ENCODE measurements around the gene ABCC3.
A peak's percentile ranks its signal among the peaks of the same experiment; 100 is the strongest.

Gene ABCC3

DNA sequence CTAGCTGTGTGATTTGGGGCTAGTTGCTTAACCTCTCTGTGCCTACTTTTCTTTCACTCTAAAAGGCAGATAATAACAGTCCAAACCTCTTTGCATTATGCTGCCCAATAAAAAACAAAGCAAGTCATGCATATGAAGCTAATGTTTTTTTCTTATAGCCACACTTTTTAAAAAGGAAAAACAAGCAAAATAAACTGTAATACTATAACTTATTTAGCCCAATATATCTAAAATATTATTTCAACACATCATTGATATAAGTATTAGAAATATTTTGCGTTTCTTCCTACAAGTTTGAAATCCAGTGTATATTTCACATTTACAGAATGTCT, 50.6 kb downstream of the ABCC3 start:
- no peak overlapping the region for H3K4ac ChIP-seq (ENCODE audit: low read length)
- no peak overlapping the region for H3K9ac ChIP-seq (ENCODE audit: low read depth, low read length, poor library complexity)
- no peak overlapping the region for H3K27ac ChIP-seq (replicated peaks; ENCODE audit: low read length)

DNA sequence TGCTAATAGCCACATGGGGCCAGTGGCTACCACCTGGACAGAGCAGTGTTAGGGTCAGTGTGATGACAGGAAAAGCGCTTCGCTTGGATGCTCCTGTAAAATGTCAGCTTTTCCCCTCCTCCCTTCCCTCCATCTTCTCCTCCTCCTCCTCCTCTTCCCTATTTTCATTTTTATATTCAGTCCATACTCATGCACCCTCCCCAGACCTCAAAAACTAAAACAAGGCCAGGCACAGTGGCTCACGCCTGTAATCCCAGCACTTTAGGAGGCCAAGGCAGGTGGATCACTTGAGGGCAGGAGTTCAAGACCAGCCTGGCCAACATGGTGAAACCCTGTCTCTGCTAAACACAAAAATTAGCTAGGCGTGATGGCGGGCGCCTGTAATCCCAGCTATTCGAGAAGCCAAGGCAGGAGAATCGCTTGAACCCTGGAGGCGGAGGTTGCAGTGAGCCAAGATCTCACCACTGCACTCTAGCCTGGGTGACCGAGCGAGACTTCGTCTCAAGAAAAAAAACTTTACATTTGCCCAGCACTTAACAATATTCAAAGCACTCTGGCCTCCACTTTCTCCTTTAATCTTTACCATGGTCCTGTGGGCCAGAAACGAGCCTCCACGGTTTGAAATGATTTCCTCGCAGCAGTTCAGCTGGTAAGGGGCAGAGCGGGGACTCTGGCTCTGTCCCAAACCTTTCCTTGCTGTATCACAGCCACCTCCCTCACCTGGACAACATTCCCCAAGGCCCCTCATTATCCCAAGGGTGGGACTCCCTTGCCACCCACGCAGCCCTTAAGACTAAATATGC, 51.2 kb downstream of the ABCC3 start:
- H2AK5ac ChIP-seq (ENCODE audit: low read depth, low read length): no peak overlapping the region
- DNase-seq (ENCODE audit: low spot score): no peak
- H3K4me3 ChIP-seq (ENCODE audit: low read length in 2 of 2): no peak overlapping the region
- no CpG with 5 or more reads among the region's 17 CpGs for WGBS, 2 donors (ENCODE audit: extremely low coverage in 2 of 2, insufficient read length in 2 of 2, insufficient replicate concordance in 1 of 2)
- no peak overlapping the region for H3K4me2 ChIP-seq (ENCODE audit: insufficient read depth, low read length, poor library complexity, severe bottlenecking)
- peak overlapping the region; percentile 25 for H2BK120ac ChIP-seq (ENCODE audit: low read depth, low read length)
- no peak overlapping the region for H2BK12ac ChIP-seq (ENCODE audit: low read length)
- no peaks in the 10 kb centered on the region for H3K9me3 ChIP-seq (replicated peaks in 1 of 2; ENCODE audit: control insufficient read depth in 2 of 2, insufficient read depth in 1 of 2, low read depth in 1 of 2, low read length in 2 of 2)
- no peak overlapping the region for H4K91ac ChIP-seq (ENCODE audit: low read depth, low read length, poor library complexity)
- no peaks in the 10 kb centered on the region for H3K36me3 ChIP-seq (replicated peaks in 1 of 2; ENCODE audit: control insufficient read depth in 2 of 2, insufficient read depth in 2 of 2, low read length in 2 of 2)
- no peak overlapping the region for H3K14ac ChIP-seq (ENCODE audit: low read length)
- no peak overlapping the region for H3K27ac ChIP-seq (replicated peaks; ENCODE audit: low read length)
- peak overlapping the region; percentile 60 for H2AFZ ChIP-seq (ENCODE audit: low read length)
- H3K23ac ChIP-seq (ENCODE audit: low read depth, low read length, poor library complexity): no peak overlapping the region
- H3K4ac ChIP-seq (ENCODE audit: low read length): no peak overlapping the region
- no peaks in the 10 kb centered on the region for H3K79me1 ChIP-seq (ENCODE audit: low read depth, low read length)
- H4K8ac ChIP-seq (ENCODE audit: low read depth, low read length): no peak overlapping the region
- H3K4me1 ChIP-seq (ENCODE audit: control insufficient read depth in 2 of 2, insufficient read depth in 1 of 2, low read depth in 1 of 2, low read length in 2 of 2): peaks cover 38 to 44% of the 10 kb centered on the region in 2 donors
- H3K9ac ChIP-seq (ENCODE audit: low read depth, low read length, poor library complexity): no peak overlapping the region
- H3K18ac ChIP-seq (ENCODE audit: low read length): peak overlapping the region; percentile 24
- no peak overlapping the region for H2BK15ac ChIP-seq (ENCODE audit: low read length)
- H3K27me3 ChIP-seq (ENCODE audit: control insufficient read depth in 3 of 3, insufficient read depth in 3 of 3, low read depth in 1 of 3, low read length in 3 of 3): no peaks in the 10 kb centered on the region
- no peak overlapping the region for H2BK5ac ChIP-seq (ENCODE audit: low read length)

More for the DNA sequence above, 50.6 kb downstream of the ABCC3 start:
- Histone ChIP-seq H4K91ac (ENCODE audit: low read depth, low read length, poor library complexity) (no peak overlapping the region), H3K27me3 (ENCODE audit: control insufficient read depth in 3 of 3, insufficient read depth in 3 of 3, low read depth in 1 of 3, low read length in 3 of 3) (no peaks in the 10 kb centered on the region), H3K9me3 (replicated peaks in 1 of 2; ENCODE audit: control insufficient read depth in 2 of 2, insufficient read depth in 1 of 2, low read depth in 1 of 2, low read length in 2 of 2) (no peaks in the 10 kb centered on the region), H2BK15ac (ENCODE audit: low read length) (no peak overlapping the region), H3K79me1 (ENCODE audit: low read depth, low read length) (no peaks in the 10 kb centered on the region), H4K8ac (ENCODE audit: low read depth, low read length) (no peak overlapping the region), H3K18ac (ENCODE audit: low read length) (no peak overlapping the region), H3K4me2 (ENCODE audit: insufficient read depth, low read length, poor library complexity, severe bottlenecking) (no peak overlapping the region), H3K14ac (ENCODE audit: low read length) (no peak overlapping the region), H3K4me3 (ENCODE audit: low read length in 2 of 2) (no peak overlapping the region), H2BK12ac (ENCODE audit: low read length) (no peak overlapping the region), H3K4me1 (ENCODE audit: control insufficient read depth in 2 of 2, insufficient read depth in 1 of 2, low read depth in 1 of 2, low read length in 2 of 2) (peaks cover 35 to 40% of the 10 kb centered on the region in 2 donors), H2BK120ac (ENCODE audit: low read depth, low read length) (no peak overlapping the region), H2AK5ac (ENCODE audit: low read depth, low read length) (no peak overlapping the region), H2AFZ (ENCODE audit: low read length) (no peak overlapping the region), H3K23ac (ENCODE audit: low read depth, low read length, poor library complexity) (no peak overlapping the region), H2BK5ac (ENCODE audit: low read length) (no peak overlapping the region), H3K36me3 (replicated peaks in 1 of 2; ENCODE audit: control insufficient read depth in 2 of 2, insufficient read depth in 2 of 2, low read length in 2 of 2) (no peaks in the 10 kb centered on the region)
- no peak for DNase-seq (ENCODE audit: low spot score)
- WGBS, 2 donors (ENCODE audit: extremely low coverage in 2 of 2, insufficient read length in 2 of 2, insufficient replicate concordance in 1 of 2): no CpG with 5 or more reads among the region's 1 CpG

DNA sequence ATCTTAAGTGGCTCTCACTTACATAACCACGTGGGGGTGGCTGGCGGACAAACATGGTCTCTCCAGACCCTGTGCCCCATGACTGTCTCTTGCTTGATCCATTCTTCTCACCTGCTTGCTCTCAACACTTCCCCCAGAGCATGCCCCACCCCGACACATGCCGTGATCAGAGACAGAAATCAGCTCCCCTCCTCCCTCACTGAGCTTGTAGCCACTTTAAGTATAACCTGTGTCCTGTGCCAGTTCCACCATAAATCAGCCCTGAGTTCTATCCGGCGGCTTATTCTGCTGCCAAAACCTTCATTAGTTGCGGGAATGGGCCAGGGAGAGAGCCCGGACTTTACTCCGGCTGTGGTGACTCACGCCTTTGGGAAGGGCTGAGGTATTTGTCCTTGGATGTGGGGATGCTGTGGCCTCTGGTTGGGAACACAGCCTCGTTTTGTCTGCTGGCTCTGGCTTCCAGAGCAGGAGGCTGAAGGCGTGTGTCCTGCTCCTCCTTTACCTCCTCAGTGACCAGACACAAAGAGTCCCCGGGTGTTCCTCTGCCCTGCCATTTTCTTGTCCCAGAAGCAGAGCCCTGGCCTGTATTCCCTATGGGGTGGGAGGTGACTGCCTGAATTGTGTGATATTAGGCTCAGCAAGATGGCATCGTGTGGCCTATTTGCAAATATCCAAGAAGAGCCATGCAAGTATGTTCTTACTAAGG, 52.0 kb downstream of the ABCC3 start:
- H2AK5ac ChIP-seq (ENCODE audit: low read depth, low read length): no peak overlapping the region

More for the DNA sequence above, 52.0 kb downstream of the ABCC3 start:
- H3K27me3 ChIP-seq (ENCODE audit: control insufficient read depth in 3 of 3, insufficient read depth in 3 of 3, low read depth in 1 of 3, low read length in 3 of 3): no peaks in the 10 kb centered on the region
- no peak overlapping the region for H3K4me3 ChIP-seq (ENCODE audit: low read length in 2 of 2)
- WGBS, 2 donors (ENCODE audit: extremely low coverage in 2 of 2, insufficient read length in 2 of 2, insufficient replicate concordance in 1 of 2): no CpG with 5 or more reads among the region's 14 CpGs
- no peak overlapping the region for H2BK5ac ChIP-seq (ENCODE audit: low read length)
- H3K9ac ChIP-seq (ENCODE audit: low read depth, low read length, poor library complexity): no peak overlapping the region
- DNase-seq (ENCODE audit: low spot score): no peak
- H3K4me2 ChIP-seq (ENCODE audit: insufficient read depth, low read length, poor library complexity, severe bottlenecking): no peak overlapping the region
- H3K9me3 ChIP-seq (replicated peaks in 1 of 2; ENCODE audit: control insufficient read depth in 2 of 2, insufficient read depth in 1 of 2, low read depth in 1 of 2, low read length in 2 of 2): no peaks in the 10 kb centered on the region
- peaks cover 40 to 44% of the 10 kb centered on the region in 2 donors for H3K4me1 ChIP-seq (ENCODE audit: control insufficient read depth in 2 of 2, insufficient read depth in 1 of 2, low read depth in 1 of 2, low read length in 2 of 2)
- H2AFZ ChIP-seq (ENCODE audit: low read length): peak overlapping the region; percentile 60
- no peak overlapping the region for H4K91ac ChIP-seq (ENCODE audit: low read depth, low read length, poor library complexity)
- no peak overlapping the region for H4K8ac ChIP-seq (ENCODE audit: low read depth, low read length)
- H3K23ac ChIP-seq (ENCODE audit: low read depth, low read length, poor library complexity): no peak overlapping the region
- no peak overlapping the region for H3K4ac ChIP-seq (ENCODE audit: low read length)
- peak overlapping the region; percentile 25 for H2BK120ac ChIP-seq (ENCODE audit: low read depth, low read length)
- no peaks in the 10 kb centered on the region for H3K79me1 ChIP-seq (ENCODE audit: low read depth, low read length)
- H2BK12ac ChIP-seq (ENCODE audit: low read length): no peak overlapping the region
- H2BK15ac ChIP-seq (ENCODE audit: low read length): peak overlapping the region; percentile 29
- H3K18ac ChIP-seq (ENCODE audit: low read length): peak overlapping the region; percentile 24
- H3K14ac ChIP-seq (ENCODE audit: low read length): no peak overlapping the region
- H3K36me3 ChIP-seq (replicated peaks in 1 of 2; ENCODE audit: control insufficient read depth in 2 of 2, insufficient read depth in 2 of 2, low read length in 2 of 2): no peaks in the 10 kb centered on the region
- no peak overlapping the region for H3K27ac ChIP-seq (replicated peaks; ENCODE audit: low read length)

Data from neuronal stem cell (in vitro differentiated cells).